A549 (cell line): ENCODE results near the gene IFT80.

Experiments used
- CTCF ChIP-seq: fragments of >200 bp; sonication (Bioruptor Twin); formaldehyde crosslinking; IDR thresholded peaks from 3 replicates; pipeline ENCODE4 v1.5.1; 2016
- E2F6 ChIP-seq: IDR thresholded peaks from 2 replicates; pipeline ENCODE4 v1.6.1; 2012; ENCODE audit warnings: low read depth, borderline replicate concordance
- EP300 ChIP-seq, 2 experiments: fragments of >200 bp; sonication (Bioruptor Twin); formaldehyde crosslinking; IDR thresholded peaks; 2 replicates in 1 of 2; 3 replicates in 1 of 2; pipeline ENCODE4 v1.6.1; 2016 to 2017
- PBX3 ChIP-seq: IDR thresholded peaks from 2 replicates; pipeline ENCODE4 v1.6.1; 2012
- POLR2A ChIP-seq: IDR thresholded peaks from 2 replicates; pipeline ENCODE4 v1.6.1; 2012; ENCODE audit warnings: mild to moderate bottlenecking, low read length
- SMC3 ChIP-seq: fragments of >200 bp; sonication (Bioruptor Twin); formaldehyde crosslinking; IDR thresholded peaks from 3 replicates; pipeline ENCODE4 v1.6.1; 2018; ENCODE audit warnings: inconsistent platforms
- ZFP36 ChIP-seq: fragments of 450-650 bp; IDR thresholded peaks from 2 replicates; pipeline ENCODE4 v1.6.1; 2014; ENCODE audit warnings: borderline replicate concordance; ENCODE audit not compliant: partially characterized antibody

- no peak for TF ChIP-seq CTCF
- TF ChIP-seq ZFP36: no peak
- TF ChIP-seq PBX3: no peak
- no peak for TF ChIP-seq POLR2A
- no peak for TF ChIP-seq EP300 (IDR thresholded peaks at IDR 0.05)
- TF ChIP-seq E2F6: no peak
- TF ChIP-seq SMC3: no peak
These were observed 45.4 kb upstream of the IFT80 start for GRCh38 chr3:160444411-160444810.
